ENCODE results near the gene LY6G5B. TPM values are rescaled to one million over a fixed set of nuclear protein-coding genes. Genes with fewer than 3 reads are reported as not detected.
A peak's percentile ranks its signal among the peaks of the same experiment; 100 is the strongest.

LY6G5B gene
- total and polyA plus RNA-seq, 2 donors from 2014 or later: 2.5 to 15.1 TPM

DNA sequence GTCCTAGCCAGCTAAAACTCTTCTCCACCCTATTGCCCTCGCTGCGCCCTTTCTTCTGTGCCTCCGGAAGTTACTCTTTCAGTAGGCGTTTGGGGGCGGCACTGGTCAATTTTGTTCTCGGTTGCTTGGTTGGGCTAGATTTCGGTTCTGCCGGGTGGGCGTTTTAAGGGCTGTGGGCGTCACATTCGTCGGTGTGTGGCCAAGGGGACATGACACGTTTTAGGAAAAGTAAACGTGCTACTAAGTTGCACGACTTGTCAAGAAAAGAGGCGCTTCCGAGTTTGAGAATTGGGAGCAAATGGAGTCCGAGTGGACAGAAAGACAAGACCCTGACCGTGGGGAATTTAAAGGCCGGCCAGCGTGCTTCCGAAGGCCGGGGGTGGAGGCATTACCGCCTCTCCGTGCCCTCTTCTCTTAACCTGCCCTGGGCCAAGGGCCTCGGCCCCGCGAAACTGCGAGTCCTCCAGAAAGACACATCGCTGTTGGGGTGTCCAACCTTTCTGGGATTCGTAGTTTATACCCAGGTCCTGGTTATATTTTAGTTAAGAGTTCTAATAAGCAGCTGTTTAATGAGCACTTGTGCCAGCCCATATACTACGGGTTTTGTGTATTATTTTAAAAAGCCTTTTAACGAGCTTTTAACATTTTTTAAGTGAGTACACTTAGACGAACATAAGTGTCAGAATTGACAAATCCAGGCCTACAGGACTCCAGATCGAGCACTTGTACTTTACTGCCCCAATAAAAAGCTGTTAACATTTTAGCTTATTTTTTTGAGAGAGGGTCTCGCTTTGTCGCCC lies 16.7 kb upstream of the LY6G5B start:
- Histone ChIP-seq H3K9me3 (ENCODE audit: control insufficient read depth in 2 of 3, insufficient read depth in 1 of 3, low read length in 3 of 3) (no peaks in the 10 kb centered on the region), H3K4me1 (ENCODE audit: control insufficient read depth in 2 of 3, insufficient read depth in 2 of 3, low read depth in 1 of 3, low read length in 3 of 3) (peaks cover 0 to 24% (median 23%) of the 10 kb centered on the region in 3 donors), H3K27me3 (ENCODE audit: control insufficient read depth, insufficient read depth, low read length) (no peaks in the 10 kb centered on the region), H3K9ac (ENCODE audit: low read length in 3 of 3) (peak overlapping the region; percentile 71 to 98 (median 90)), H3K36me3 (ENCODE audit: control insufficient read depth in 2 of 3, insufficient read depth in 3 of 3, low read length in 3 of 3) (peaks cover 6 to 22% (median 18%) of the 10 kb centered on the region in 3 donors), H3K27ac (ENCODE audit: low read depth in 2 of 2, low read length in 2 of 2) (peak overlapping the region; percentile 98 to 100), H3K4me3 (ENCODE audit: low read length in 3 of 3) (peak overlapping the region; percentile 87 to 98 (median 97))
- FAIRE-seq (no peak), DNase-seq (peak in 4 of 5 donors; percentile 91 to 98 (median 96))
- TF ChIP-seq, protein P1, sequence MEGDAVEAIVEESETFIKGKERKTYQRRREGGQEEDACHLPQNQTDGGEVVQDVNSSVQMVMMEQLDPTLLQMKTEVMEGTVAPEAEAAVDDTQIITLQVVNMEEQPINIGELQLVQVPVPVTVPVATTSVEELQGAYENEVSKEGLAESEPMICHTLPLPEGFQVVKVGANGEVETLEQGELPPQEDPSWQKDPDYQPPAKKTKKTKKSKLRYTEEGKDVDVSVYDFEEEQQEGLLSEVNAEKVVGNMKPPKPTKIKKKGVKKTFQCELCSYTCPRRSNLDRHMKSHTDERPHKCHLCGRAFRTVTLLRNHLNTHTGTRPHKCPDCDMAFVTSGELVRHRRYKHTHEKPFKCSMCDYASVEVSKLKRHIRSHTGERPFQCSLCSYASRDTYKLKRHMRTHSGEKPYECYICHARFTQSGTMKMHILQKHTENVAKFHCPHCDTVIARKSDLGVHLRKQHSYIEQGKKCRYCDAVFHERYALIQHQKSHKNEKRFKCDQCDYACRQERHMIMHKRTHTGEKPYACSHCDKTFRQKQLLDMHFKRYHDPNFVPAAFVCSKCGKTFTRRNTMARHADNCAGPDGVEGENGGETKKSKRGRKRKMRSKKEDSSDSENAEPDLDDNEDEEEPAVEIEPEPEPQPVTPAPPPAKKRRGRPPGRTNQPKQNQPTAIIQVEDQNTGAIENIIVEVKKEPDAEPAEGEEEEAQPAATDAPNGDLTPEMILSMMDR (IDR thresholded peaks at IDR 0.05; ENCODE audit: borderline replicate concordance, extremely low read depth, insufficient read depth): no peak
- intact Hi-C loops (cut with DNase I): no loop called here

DNA sequence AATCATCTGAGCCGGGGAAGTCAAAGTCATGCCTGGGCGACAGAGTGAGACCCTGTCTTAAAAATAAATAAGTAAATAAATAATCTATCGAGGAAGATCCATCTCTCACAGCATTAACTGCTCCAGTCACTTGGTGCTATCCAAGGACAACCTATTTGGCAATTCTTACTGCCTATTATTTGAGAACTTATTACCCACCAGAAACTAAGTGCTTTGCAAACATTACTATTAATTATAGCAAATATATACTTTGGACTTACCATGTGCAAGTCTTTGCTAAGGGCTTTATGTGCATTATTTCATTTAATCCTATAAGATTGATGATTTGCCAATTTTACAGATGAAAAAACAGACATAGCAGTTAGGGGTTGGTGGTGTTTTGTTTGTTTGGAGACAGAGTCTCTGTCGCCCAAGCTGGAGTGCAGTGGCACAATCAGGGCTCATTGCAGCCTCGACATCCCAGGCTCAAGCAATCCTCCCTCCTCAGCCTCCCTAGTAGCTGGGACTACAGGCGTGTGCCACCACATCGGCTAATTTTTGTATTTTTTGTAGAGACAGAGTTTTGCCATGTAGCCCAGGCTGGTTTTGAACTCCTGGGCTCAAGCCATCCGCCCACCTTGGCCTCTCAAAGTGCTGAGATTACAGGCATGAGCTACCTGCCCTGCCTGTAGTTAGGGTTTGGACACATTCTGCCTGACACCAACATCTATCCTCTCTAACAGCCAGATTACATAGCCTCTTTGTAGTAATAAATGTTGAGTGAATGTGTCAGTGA lies 15.0 kb upstream of the LY6G5B start:
- DNase-seq: no peak
- Histone ChIP-seq H3K36me3 (ENCODE audit: control insufficient read depth in 2 of 3, insufficient read depth in 3 of 3, low read length in 3 of 3) (peaks cover 0 to 7% (median 5%) of the 10 kb centered on the region in 3 donors), H3K9me3 (ENCODE audit: control insufficient read depth in 2 of 3, insufficient read depth in 1 of 3, low read length in 3 of 3) (no peaks in the 10 kb centered on the region), H3K4me3 (ENCODE audit: low read length in 3 of 3) (peak overlapping the region in 1 of 3 donors; percentile 63), H3K4me1 (ENCODE audit: control insufficient read depth in 2 of 3, insufficient read depth in 2 of 3, low read depth in 1 of 3, low read length in 3 of 3) (peaks cover 0 to 38% (median 34%) of the 10 kb centered on the region in 3 donors), H3K27ac (ENCODE audit: low read depth in 2 of 2, low read length in 2 of 2) (no peak overlapping the region), H3K27me3 (ENCODE audit: control insufficient read depth, insufficient read depth, low read length) (no peaks in the 10 kb centered on the region), H3K9ac (ENCODE audit: low read length in 3 of 3) (no peak overlapping the region)
- FAIRE-seq: no peak
- TF ChIP-seq, protein P1 (IDR thresholded peaks at IDR 0.05; ENCODE audit: borderline replicate concordance, extremely low read depth, insufficient read depth): no peak
- intact Hi-C loops (cut with DNase I): no loop called here

DNA sequence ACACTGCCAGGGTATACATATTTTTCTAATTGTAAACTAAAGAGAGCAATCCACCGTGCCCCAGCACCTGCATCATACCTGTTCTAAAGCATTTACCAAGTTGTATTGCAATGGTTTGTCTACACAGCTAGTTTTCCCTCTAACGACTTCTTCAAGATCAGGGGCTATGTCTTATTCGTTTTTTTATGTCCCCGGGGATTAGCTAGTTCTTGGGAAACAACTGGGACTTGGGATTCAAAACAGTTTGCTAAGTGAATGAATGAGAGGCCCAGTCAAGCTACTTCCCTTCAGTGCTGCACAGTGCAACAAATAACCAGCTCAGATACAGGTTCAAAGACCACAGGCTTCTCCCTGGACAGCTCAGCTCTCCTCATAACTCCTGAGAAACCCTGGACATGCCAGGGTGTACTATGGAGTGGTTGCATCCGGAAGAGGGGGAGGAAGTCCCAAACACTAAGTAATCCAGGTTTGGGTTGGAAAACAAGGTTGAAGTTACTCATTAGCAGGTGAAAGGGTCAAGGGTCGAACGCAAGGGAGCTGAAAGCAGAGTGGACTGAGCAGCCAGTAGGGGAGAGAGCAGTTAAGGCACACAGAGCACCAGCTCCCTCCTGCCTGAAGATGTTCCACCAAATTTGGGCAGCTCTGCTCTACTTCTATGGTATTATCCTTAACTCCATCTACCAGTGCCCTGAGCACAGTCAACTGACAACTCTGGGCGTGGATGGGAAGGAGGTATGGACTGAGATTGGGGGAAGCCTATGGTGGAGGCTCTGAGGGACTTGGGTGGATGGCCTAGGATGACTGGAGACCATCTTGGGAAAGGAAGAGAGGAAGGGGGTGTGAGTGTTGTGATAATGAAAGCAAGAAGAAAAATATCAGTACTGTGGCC lies 14.2 kb upstream of the LY6G5B start, which contains the start of gene APOM:
Gene APOM, plus strand, starts transcription at position 546 of the 889 bp plus-strand sequence. Its CDS starts 73 bp downstream, at position 619.
- peak within 1 kb of the TSS in 2 of 3 donors; percentile 42 to 63 for H3K4me3 ChIP-seq (ENCODE audit: low read length in 3 of 3)
- FAIRE-seq (no peak), DNase-seq (peak in 2 of 5 donors; percentile 36 to 63)
- H3K27ac ChIP-seq (ENCODE audit: low read depth in 2 of 2, low read length in 2 of 2): peak within 1 kb of the TSS; percentile 13 to 33
- TF ChIP-seq, protein P1 (IDR thresholded peaks at IDR 0.05; ENCODE audit: borderline replicate concordance, extremely low read depth, insufficient read depth): no peak
- H3K36me3 ChIP-seq (ENCODE audit: control insufficient read depth in 2 of 3, insufficient read depth in 3 of 3, low read length in 3 of 3): peaks cover 0 to 7% (median 5%) of the 10 kb centered on the region in 3 donors
- intact Hi-C loops (cut with DNase I): no loop called here
- H3K9ac ChIP-seq (ENCODE audit: low read length in 3 of 3): peak within 1 kb of the TSS in 1 of 3 donors; percentile 12
- H3K4me1 ChIP-seq (ENCODE audit: control insufficient read depth in 2 of 3, insufficient read depth in 2 of 3, low read depth in 1 of 3, low read length in 3 of 3): peaks cover 0 to 38% (median 34%) of the 10 kb centered on the region in 3 donors
- no peaks in the 10 kb centered on the region for H3K27me3 ChIP-seq (ENCODE audit: control insufficient read depth, insufficient read depth, low read length)
- no peaks in the 10 kb centered on the region for H3K9me3 ChIP-seq (ENCODE audit: control insufficient read depth in 2 of 3, insufficient read depth in 1 of 3, low read length in 3 of 3)
